Sigmoid colon (tissue), 4 donors: ENCODE data around the gene PFDN5.
A peak's percentile ranks its signal among the peaks of the same experiment; 100 is the strongest.

Experiments
- POLR2A ChIP-seq, 2 donors: fragments of 450-650 bp; IDR thresholded peaks; one replicate each; pipeline ENCODE4 v1.6.1; 2016; ENCODE audit warnings: antibody characterized with exemption in 2 of 2, mild to moderate bottlenecking in 2 of 2, moderate library complexity in 2 of 2
- POLR2AphosphoS5 ChIP-seq, 4 donors: sonication (generic); formaldehyde crosslinking; IDR thresholded peaks; one replicate each; pipeline ENCODE4 v1.6.1; 2017; ENCODE audit warnings: antibody characterized with exemption in 4 of 4
- TF ChIP-seq, protein P1 (sequence below), 4 experiments: fragments of 450-650 bp in 3 of 4; fragments of 200-600 bp in 1 of 4; IDR thresholded peaks; one replicate each; pipeline ENCODE4 v1.5.1; 2016 to 2019; ENCODE audit warnings: antibody characterized with exemption in 4 of 4, mild to moderate bottlenecking in 3 of 4, moderate library complexity in 2 of 4

DNA sequence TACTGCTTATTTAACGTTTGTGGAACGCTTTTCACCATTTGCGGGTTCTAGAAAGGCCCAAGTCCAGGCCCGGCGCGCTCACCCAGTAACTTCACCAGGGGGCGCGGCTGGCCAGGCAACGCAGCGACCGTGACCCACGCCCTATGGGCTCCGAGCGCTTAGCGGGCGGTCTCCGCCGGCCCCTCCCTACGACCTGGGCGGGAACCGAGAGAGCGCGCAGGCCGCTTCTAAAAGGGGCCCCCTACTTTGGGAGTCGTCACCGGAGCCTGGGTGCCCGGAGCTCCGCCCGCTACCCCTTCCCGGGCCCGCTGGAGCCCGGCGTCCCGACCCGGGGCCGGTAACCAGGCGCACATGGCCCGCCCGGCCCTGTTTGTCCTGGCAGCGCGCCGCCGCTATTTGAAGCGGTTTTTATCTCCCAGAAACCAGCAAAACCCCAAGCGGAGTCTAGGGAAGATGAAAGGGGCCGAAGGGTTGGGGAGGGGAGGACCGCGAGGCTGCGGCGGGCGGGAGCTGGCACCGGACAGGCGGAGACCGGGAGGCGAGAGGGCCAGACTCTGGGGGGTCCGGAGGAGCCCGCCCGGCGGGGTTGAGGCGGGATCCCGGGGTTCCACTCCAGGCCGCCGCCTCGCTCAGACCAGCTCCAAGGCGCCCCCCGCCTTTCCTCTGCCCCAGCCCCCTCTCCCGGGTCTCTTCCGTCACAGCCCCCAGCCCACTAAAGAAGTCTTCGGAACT lies 29.6 kb downstream of the PFDN5 start:
- TF ChIP-seq, protein P1, sequence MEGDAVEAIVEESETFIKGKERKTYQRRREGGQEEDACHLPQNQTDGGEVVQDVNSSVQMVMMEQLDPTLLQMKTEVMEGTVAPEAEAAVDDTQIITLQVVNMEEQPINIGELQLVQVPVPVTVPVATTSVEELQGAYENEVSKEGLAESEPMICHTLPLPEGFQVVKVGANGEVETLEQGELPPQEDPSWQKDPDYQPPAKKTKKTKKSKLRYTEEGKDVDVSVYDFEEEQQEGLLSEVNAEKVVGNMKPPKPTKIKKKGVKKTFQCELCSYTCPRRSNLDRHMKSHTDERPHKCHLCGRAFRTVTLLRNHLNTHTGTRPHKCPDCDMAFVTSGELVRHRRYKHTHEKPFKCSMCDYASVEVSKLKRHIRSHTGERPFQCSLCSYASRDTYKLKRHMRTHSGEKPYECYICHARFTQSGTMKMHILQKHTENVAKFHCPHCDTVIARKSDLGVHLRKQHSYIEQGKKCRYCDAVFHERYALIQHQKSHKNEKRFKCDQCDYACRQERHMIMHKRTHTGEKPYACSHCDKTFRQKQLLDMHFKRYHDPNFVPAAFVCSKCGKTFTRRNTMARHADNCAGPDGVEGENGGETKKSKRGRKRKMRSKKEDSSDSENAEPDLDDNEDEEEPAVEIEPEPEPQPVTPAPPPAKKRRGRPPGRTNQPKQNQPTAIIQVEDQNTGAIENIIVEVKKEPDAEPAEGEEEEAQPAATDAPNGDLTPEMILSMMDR (IDR thresholded peaks at IDR 0.05): peak; percentile 70 to 84 (median 78)
- TF ChIP-seq POLR2A (IDR thresholded peaks at IDR 0.05) (peak; percentile 83 to 85), POLR2AphosphoS5 (IDR thresholded peaks at IDR 0.05) (peak; percentile 71 to 91 (median 85))
